GM19467 (cell line): ENCODE measurements around the gene HTT-AS.

Experiments used
- ATAC-seq: cut with Tn5 transposase; IDR thresholded peaks from one replicate; pipeline ENCODE4 v1.9.1; 2021; ENCODE audit warnings: mild to moderate bottlenecking, moderate library complexity; ENCODE audit not compliant: unreplicated experiment

HTT-AS gene

GRCh38 chr4:3031357-3032082 lies 42.8 kb downstream of the HTT-AS start:
- ATAC-seq, result no peak

GRCh38 chr4:3030566-3031356 lies 43.6 kb downstream of the HTT-AS start:
- ATAC-seq, result no peak

DNA sequence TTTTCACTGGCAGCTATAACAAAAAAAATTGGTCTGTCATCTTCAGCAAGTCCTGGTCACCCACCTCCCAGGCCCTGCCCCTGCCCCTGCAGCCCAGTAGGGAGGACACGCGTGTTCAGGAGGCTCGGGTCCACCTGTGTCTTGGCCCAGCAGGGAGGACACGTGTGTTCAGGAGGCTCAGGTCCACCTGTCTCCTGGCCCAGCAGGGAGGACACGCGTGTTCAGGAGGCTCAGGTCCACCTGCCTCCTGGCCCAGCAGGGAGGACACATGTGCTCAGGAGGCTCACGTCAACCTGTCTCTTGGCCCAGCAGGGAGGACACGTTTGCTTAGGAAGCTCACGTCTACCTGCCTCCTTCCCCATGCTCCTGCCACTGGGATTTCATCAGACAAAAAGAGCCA lies 44.9 kb downstream of the HTT-AS start:
- no peak for ATAC-seq

DNA sequence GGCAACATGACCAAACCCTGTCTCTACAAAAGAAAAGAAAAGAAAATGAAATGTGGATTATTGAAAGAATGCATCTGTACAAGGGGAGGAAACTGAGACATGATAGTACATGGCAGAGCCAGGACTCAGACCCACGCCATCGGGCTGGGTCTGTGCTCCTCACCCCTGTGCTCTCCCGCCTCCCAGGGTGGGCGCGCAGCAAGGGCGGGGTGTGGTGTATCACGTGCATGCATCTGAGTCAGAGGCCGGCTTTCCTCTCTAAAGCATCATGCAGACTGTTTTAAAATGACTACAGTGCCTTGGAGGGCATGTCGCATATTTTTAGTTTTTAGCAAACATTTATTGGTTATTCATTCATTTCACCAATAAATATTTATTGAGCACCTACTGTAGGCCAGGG lies 47.8 kb downstream of the HTT-AS start:
- no peak for ATAC-seq

GRCh38 chr4:3025881-3026280 lies 48.5 kb downstream of the HTT-AS start:
- ATAC-seq, result no peak

DNA sequence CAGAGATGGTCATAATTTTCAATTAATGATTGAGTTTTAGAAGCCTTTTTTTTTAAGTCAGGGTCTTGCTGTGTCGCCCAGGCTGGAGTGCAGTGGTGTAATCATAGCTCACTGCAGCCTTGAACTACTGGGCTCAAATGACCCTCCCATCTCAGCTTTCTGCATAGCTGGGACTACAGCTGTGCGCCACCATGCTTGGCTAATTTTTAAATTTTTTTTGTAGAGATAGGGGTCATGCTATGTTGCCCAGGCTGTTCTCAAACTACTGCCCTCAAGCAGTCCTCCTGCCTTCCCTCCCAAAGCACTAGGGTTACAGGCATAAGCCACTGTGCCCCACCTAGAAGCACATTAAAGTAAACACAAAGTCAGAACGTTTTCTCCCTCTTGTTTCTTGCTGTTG lies 51.7 kb downstream of the HTT-AS start:
- no peak for ATAC-seq

GRCh38 chr4:3022112-3022511 lies 52.2 kb downstream of the HTT-AS start:
- ATAC-seq, result no peak

GRCh38 chr4:3021627-3022026 lies 52.7 kb downstream of the HTT-AS start:
- ATAC-seq, result no peak

DNA sequence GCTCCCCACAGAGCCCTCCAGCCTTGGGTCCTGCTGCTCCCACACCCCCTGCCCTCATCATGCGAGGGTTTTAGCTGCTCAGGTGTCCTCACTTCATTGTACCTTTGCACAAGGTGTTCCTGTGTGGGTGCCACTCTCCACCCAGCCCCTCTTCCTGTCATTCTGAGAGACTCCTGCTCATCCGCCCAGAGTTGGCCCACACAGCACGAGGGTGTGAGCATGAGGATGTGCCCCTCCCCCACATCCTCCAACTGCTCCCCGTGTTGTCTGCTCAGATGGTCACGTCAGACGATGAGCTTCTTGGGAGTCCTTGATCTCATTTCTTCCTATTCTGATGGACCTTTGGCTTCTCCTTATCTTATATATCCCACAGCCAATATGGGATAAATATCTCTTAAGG lies 53.2 kb downstream of the HTT-AS start:
- no peak for ATAC-seq

GRCh38 chr4:3019145-3019846 lies 55.0 kb downstream of the HTT-AS start:
- ATAC-seq, result no peak

DNA sequence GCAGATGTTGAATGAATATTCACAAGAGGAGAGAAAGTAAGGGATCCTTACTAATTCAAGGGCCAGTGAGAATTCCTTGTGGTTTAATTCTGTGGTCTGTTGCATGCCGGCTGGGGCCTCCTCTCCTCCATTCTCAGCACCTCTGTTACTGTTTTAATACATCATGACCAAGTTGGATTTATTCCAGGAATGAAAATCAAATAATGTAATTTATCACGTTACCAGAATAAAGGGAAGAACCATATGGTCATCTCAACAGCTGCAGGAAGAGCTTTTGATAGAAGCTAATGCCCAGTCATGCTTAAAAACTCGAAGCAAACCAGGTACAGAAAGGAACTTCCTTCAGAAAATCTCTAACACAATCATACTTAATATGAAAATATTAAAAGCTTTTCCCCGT lies 56.8 kb downstream of the HTT-AS start:
- ATAC-seq, result no peak

GRCh38 chr4:3016961-3017360 lies 57.4 kb downstream of the HTT-AS start:
- no peak for ATAC-seq

GRCh38 chr4:3013839-3014350 lies 60.4 kb downstream of the HTT-AS start:
- no peak for ATAC-seq
